Endothelial cell of umbilical vein (primary cell): ENCODE results near the gene IL12B. TPM values are rescaled to one million over a fixed set of nuclear protein-coding genes. Genes with fewer than 3 reads are reported as not detected.
"Not testable (repeated sequence)": the region's sequence is repeated elsewhere in the genome, so short reads cannot be mapped to it uniquely, and the experiment has no call there.

ENCODE experiments used
- BruUV-seq: library from RNA; stranded (reverse); fragments of 400-500 nt; replicated peaks from 2 replicates; lab custom pipeline; 2021; lab: Mats Ljungman, UMichigan
- CTCF ChIA-PET: fragments of 300-600, 350-600 bp; sonication (Branson Sonifier 250); formaldehyde crosslinking; loops from one replicate; lab custom pipeline; 2021; ENCODE audit warnings: antibody characterized with exemption, inconsistent platforms; lab: Charles Lee
- POLR2A ChIA-PET: fragments of 300-600, 350-600 bp; sonication (Branson Sonifier 250); formaldehyde crosslinking; loops from one replicate; lab custom pipeline; 2021; ENCODE audit warnings: antibody characterized with exemption, inconsistent platforms; lab: Charles Lee
- DNase-seq: peaks from one replicate; pipeline ENCODE4 v3.0.0-alpha.2; 2011; ENCODE audit warnings: low read depth, low spot score
- FAIRE-seq: peaks from 2 replicates; lab custom pipeline; 2011; peaks lifted over from hg19 to GRCh38; lab: Jason Lieb, UNC
- H2AFZ ChIP-seq: 2 replicates; pipeline ENCODE4 v1.6.0; 2012; ENCODE audit warnings: low read depth, low read length, control low read depth, inconsistent platforms
- H3K27ac ChIP-seq: 2 replicates; pipeline ENCODE4 v1.5.1; 2011; ENCODE audit warnings: low read depth, mild to moderate bottlenecking, control low read depth, low read length, moderate library complexity; ENCODE audit not compliant: insufficient read depth
- H3K27me3 ChIP-seq, 2 experiments: 2 replicates each; pipeline versions ENCODE4 v1.6.0 to v1.6.1; 2011; ENCODE audit warnings: low read length in 2 of 2, mixed read lengths in 1 of 2; ENCODE audit not compliant: control insufficient read depth in 2 of 2, insufficient read depth in 2 of 2
- H3K36me3 ChIP-seq, 2 experiments: 2 replicates in 1 of 2; 3 replicates in 1 of 2; pipeline ENCODE4 v1.5.1; 2011; ENCODE audit warnings: low read length in 2 of 2, mild to moderate bottlenecking in 1 of 2, moderate library complexity in 1 of 2; ENCODE audit not compliant: control insufficient read depth in 2 of 2, insufficient read depth in 2 of 2; ENCODE audit errors: extremely low read depth in 1 of 2
- H3K4me1 ChIP-seq: 3 replicates; pipeline ENCODE4 v1.5.1; 2011; ENCODE audit warnings: mild to moderate bottlenecking, low read length; ENCODE audit not compliant: control insufficient read depth, insufficient read depth; ENCODE audit errors: extremely low read depth
- H3K4me2 ChIP-seq: 2 replicates; pipeline ENCODE4 v1.6.1; 2011; ENCODE audit warnings: low read length, control low read depth, mixed read lengths; ENCODE audit not compliant: insufficient read depth
- H3K4me3 ChIP-seq, 3 experiments: fragments of 200-600 bp in 1 of 3; sonication (generic), shearing (Covaris generic) in 1 of 3; replicated peaks in 1 of 3; 2 replicates each; pipeline ENCODE4 v1.5.1; 2011 to 2016; ENCODE audit warnings: control low read depth in 3 of 3, low read length in 3 of 3, mild to moderate bottlenecking in 2 of 3, inconsistent platforms in 1 of 3, low read depth in 1 of 3, moderate library complexity in 1 of 3; ENCODE audit not compliant: insufficient read depth in 1 of 3
- H3K79me2 ChIP-seq: 2 replicates; pipeline ENCODE4 v1.6.0; 2012; ENCODE audit warnings: low read length, inconsistent platforms; ENCODE audit not compliant: control insufficient read depth, insufficient read depth
- H3K9ac ChIP-seq: replicated peaks from 2 replicates; pipeline ENCODE3; 2011; ENCODE audit warnings: low read length, control low read depth; ENCODE audit not compliant: insufficient read depth; ENCODE audit errors: extremely low read depth
- H3K9me1 ChIP-seq: replicated peaks from 3 replicates; pipeline ENCODE4 v1.6.0; 2011; ENCODE audit warnings: mild to moderate bottlenecking, low read length; ENCODE audit not compliant: control insufficient read depth, insufficient read depth; ENCODE audit errors: extremely low read depth
- H3K9me3 ChIP-seq: replicated peaks from 2 replicates; pipeline ENCODE4 v1.5.1; 2012; ENCODE audit warnings: low read length, inconsistent platforms; ENCODE audit not compliant: control insufficient read depth, insufficient read depth
- H4K20me1 ChIP-seq: replicated peaks from 2 replicates; pipeline ENCODE3; 2011; ENCODE audit warnings: mild to moderate bottlenecking, low read length; ENCODE audit not compliant: control insufficient read depth, insufficient read depth; ENCODE audit errors: extremely low read depth
- EZH2 ChIP-seq: IDR thresholded peaks from 2 replicates; pipeline ENCODE4 v1.6.1; 2012; ENCODE audit warnings: borderline replicate concordance, low read depth, mild to moderate bottlenecking, moderate library complexity, low read length, inconsistent platforms; ENCODE audit not compliant: severe bottlenecking
- FOS ChIP-seq: IDR thresholded peaks from 2 replicates; pipeline ENCODE4 v1.6.1; 2011; ENCODE audit warnings: mild to moderate bottlenecking, low read length, moderate library complexity, borderline replicate concordance; ENCODE audit not compliant: insufficient read depth
- GATA2 ChIP-seq: IDR thresholded peaks from 2 replicates; pipeline ENCODE4 v1.7.0; 2011; ENCODE audit warnings: low read depth, mild to moderate bottlenecking, moderate library complexity, mixed read lengths, low read length; ENCODE audit not compliant: insufficient read length, insufficient read depth
- JUN ChIP-seq: IDR thresholded peaks from 2 replicates; pipeline ENCODE4 v1.6.1; 2011; ENCODE audit warnings: borderline replicate concordance, low read depth; ENCODE audit not compliant: insufficient read length, insufficient read depth
- MYC ChIP-seq: IDR thresholded peaks from one replicate; pipeline ENCODE4 v1.6.1; 2011; ENCODE audit warnings: mild to moderate bottlenecking, low read depth, low read length
- POLR2A ChIP-seq: IDR thresholded peaks from 2 replicates; pipeline ENCODE4 v1.6.1; 2012; ENCODE audit warnings: low read depth, mild to moderate bottlenecking, control low read depth, low read length
- POLR2AphosphoS5 ChIP-seq: IDR thresholded peaks from 2 replicates; pipeline ENCODE4 v1.6.1; 2012; ENCODE audit warnings: low read depth, mild to moderate bottlenecking, control low read depth, low read length, moderate library complexity; ENCODE audit not compliant: insufficient read depth
- dilution Hi-C: fragments of 300-500 bp; cut with MboI; formaldehyde crosslinking; loops from one replicate; pipeline ENCODE4 v1.15.0; 2019; ENCODE audit warnings: low sequenced_read_pairs; ENCODE audit not compliant: extremely low pct_ligation_motif_present
- intact Hi-C: fragments of 100-400 bp; cut with micrococcal nuclease; formaldehyde crosslinking; loops from one replicate; pipeline ENCODE4 v1.10.0; 2022
- polyA plus RNA-seq, 4 experiments: library from polyadenylated mRNA; depleted of rRNA in 3 of 4; stranded (reverse) in 3 of 4; unstranded in 1 of 4; fragments of >200 nt; gene quantifications; 2 replicates each; pipeline versions ENCODE4 v1.2.1 to v1.2.3, GENCODE V29; 2011 to 2012; ENCODE audit warnings: missing spikeins in 1 of 4
- total RNA-seq: library from RNA; stranded (reverse); gene quantifications from 2 replicates; pipeline ENCODE4 v1.2.3, GENCODE V29; 2021
- TF ChIP-seq, protein P1 (sequence below), 2 donors: IDR thresholded peaks; 1 replicate in 1 of 2; 2 replicates in 1 of 2; pipeline ENCODE4 v1.5.1; 2011; ENCODE audit warnings: low read length in 2 of 2, mild to moderate bottlenecking in 2 of 2, moderate library complexity in 2 of 2, control low read depth in 1 of 2, inconsistent platforms in 1 of 2, low read depth in 1 of 2; ENCODE audit not compliant: insufficient read depth in 1 of 2; ENCODE audit errors: extremely low read depth in 1 of 2
- TF ChIP-seq, protein P2 (sequence below): IDR thresholded peaks from 2 replicates; pipeline ENCODE4 v1.6.1; 2011; ENCODE audit not compliant: insufficient read depth, insufficient read length

IL12B gene
- total and polyA plus RNA-seq, 2 donors (not counting 3 experiments of a cell fraction or from before 2014, with no cell fraction given), result not detected

DNA sequence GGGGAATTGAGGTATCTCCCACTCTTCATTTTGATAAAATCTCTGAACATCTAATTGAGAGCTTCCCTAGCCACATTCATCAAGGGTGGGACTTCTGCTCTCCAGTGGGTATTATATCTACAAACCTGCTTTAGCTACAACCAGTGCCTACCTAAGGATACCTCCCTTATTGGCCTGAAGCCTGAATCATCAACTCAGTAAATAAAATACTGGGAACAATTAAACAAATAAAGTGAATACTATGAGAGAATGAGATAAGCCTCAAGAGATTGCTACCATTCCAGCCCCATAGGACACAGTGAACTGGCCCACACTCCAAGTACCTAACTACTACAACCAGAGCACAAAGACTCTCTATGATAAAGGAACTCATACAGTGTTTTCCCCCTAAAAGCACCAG is 47.4 kb upstream of the IL12B start:
- FAIRE-seq (no peak), DNase-seq (no peak)
- H2AFZ ChIP-seq, result no peak overlapping the region
- H3K9me3 ChIP-seq, result no peaks in the 10 kb centered on the region
- no peak overlapping the region for H3K27ac ChIP-seq
- H3K4me2 ChIP-seq, result no peak overlapping the region
- intact Hi-C loops, result no loop called here
- H3K9ac ChIP-seq, result no peak overlapping the region
- ChIA-PET POLR2A (no interaction called here), CTCF (no interaction called here)
- H3K79me2 ChIP-seq, result no peaks in the 10 kb centered on the region
- H3K36me3 ChIP-seq, result no peaks in the 10 kb centered on the region
- H3K4me3 ChIP-seq, result no peak overlapping the region
- no TSS peak for BruUV-seq
- H3K27me3 ChIP-seq, result no peaks in the 10 kb centered on the region
- dilution Hi-C loops, result no loop called here
- no peaks in the 10 kb centered on the region for H3K4me1 ChIP-seq
- no peaks in the 10 kb centered on the region for H3K9me1 ChIP-seq
- TF ChIP-seq, protein P1, sequence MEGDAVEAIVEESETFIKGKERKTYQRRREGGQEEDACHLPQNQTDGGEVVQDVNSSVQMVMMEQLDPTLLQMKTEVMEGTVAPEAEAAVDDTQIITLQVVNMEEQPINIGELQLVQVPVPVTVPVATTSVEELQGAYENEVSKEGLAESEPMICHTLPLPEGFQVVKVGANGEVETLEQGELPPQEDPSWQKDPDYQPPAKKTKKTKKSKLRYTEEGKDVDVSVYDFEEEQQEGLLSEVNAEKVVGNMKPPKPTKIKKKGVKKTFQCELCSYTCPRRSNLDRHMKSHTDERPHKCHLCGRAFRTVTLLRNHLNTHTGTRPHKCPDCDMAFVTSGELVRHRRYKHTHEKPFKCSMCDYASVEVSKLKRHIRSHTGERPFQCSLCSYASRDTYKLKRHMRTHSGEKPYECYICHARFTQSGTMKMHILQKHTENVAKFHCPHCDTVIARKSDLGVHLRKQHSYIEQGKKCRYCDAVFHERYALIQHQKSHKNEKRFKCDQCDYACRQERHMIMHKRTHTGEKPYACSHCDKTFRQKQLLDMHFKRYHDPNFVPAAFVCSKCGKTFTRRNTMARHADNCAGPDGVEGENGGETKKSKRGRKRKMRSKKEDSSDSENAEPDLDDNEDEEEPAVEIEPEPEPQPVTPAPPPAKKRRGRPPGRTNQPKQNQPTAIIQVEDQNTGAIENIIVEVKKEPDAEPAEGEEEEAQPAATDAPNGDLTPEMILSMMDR (IDR thresholded peaks at IDR 0.05; ENCODE audit: extremely low read depth in 1 of 2, insufficient read depth in 1 of 2, low read depth in 1 of 2, low read length in 2 of 2), result no peak
- TF ChIP-seq, protein P2, sequence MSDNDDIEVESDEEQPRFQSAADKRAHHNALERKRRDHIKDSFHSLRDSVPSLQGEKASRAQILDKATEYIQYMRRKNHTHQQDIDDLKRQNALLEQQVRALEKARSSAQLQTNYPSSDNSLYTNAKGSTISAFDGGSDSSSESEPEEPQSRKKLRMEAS, result no peak
- no peak for TF ChIP-seq MYC
- TF ChIP-seq POLR2AphosphoS5, result no peak
- TF ChIP-seq POLR2A, result no peak
- no peak for TF ChIP-seq EZH2
- no peak for TF ChIP-seq GATA2
- no peak for TF ChIP-seq JUN
- no peak for TF ChIP-seq FOS
- H4K20me1 ChIP-seq, result no peaks in the 10 kb centered on the region

GRCh38 chr5:159367866-159368265 is 37.6 kb upstream of the IL12B start:
- H3K4me3 ChIP-seq, CTCF ChIA-PET, intact Hi-C loops, FAIRE-seq, H3K9me3 ChIP-seq, H3K4me2 ChIP-seq, POLR2A ChIA-PET, H3K9me1 ChIP-seq, dilution Hi-C loops, H3K36me3 ChIP-seq, H3K4me1 ChIP-seq, H3K79me2 ChIP-seq, H3K9ac ChIP-seq, H4K20me1 ChIP-seq, H3K27ac ChIP-seq, H2AFZ ChIP-seq, BruUV-seq, H3K27me3 ChIP-seq, DNase-seq: not testable (repeated sequence)

GRCh38 chr5:159366776-159367175 is 36.5 kb upstream of the IL12B start:
- BruUV-seq, H3K9ac ChIP-seq, H3K9me3 ChIP-seq, H3K36me3 ChIP-seq, H3K4me1 ChIP-seq, H3K4me3 ChIP-seq, dilution Hi-C loops, POLR2A ChIA-PET, H3K79me2 ChIP-seq, H2AFZ ChIP-seq, H3K27ac ChIP-seq, CTCF ChIA-PET, intact Hi-C loops, H4K20me1 ChIP-seq, DNase-seq, FAIRE-seq, H3K27me3 ChIP-seq, H3K4me2 ChIP-seq, H3K9me1 ChIP-seq: not testable (repeated sequence)
